Measurements from ENCODE around the gene APBA3. TPM values are rescaled to one million over a fixed set of nuclear protein-coding genes. Genes with fewer than 3 reads are reported as not detected.

APBA3 gene
- total and polyA plus RNA-seq, 2 of the 4 experiments (the other 2 are of a cell fraction) = 9.5 to 18.4 TPM

GRCh38 chr19:3807131-3807480 is 45.6 kb upstream of the APBA3 start:
- no peak overlapping the region for H3K18ac ChIP-seq (ENCODE audit: low read depth, low read length)
- H3K79me1 ChIP-seq (ENCODE audit: low read depth in 1 of 2, low read length in 2 of 2) = no peaks in the 10 kb centered on the region
- DNase-seq (no peak), ATAC-seq (ENCODE audit: low read depth) (no peak)
- no peak overlapping the region for H3K4ac ChIP-seq (ENCODE audit: low read depth, low read length)
- H3K27me3 ChIP-seq (ENCODE audit: control insufficient read depth, insufficient read depth, low read length) = peaks cover 12% of the 10 kb centered on the region; the same call in 1 of the 2 replicates
- no peak overlapping the region for H3K23ac ChIP-seq (ENCODE audit: low read depth, low read length)
- no peak overlapping the region for H2AK5ac ChIP-seq (ENCODE audit: low read depth, low read length)
- TF ChIP-seq CHD1 (IDR thresholded peaks at IDR 0.05; ENCODE audit: low read depth, low read length) (no peak), RFX5 (IDR thresholded peaks at IDR 0.05; ENCODE audit: low read depth, low read length) (no peak), RAD21 (IDR thresholded peaks at IDR 0.05; ENCODE audit: low read length) (no peak), MAFK (IDR thresholded peaks at IDR 0.05; ENCODE audit: low read depth, low read length) (no peak), MXI1 (IDR thresholded peaks at IDR 0.05; ENCODE audit: borderline replicate concordance, low read depth, low read length) (no peak), MAZ (IDR thresholded peaks at IDR 0.05; ENCODE audit: borderline replicate concordance, low read depth, low read length) (no peak), POLR2A (IDR thresholded peaks at IDR 0.05; ENCODE audit: low read depth, low read length) (no peak), NFE2L2 (IDR thresholded peaks at IDR 0.05; ENCODE audit: low read depth, low read length) (no peak), SMC3 (IDR thresholded peaks at IDR 0.05; ENCODE audit: low read depth, low read length) (no peak), CTCF (conservative IDR thresholded peaks at IDR 0.05; ENCODE audit: low read depth, low read length) (no peak), RCOR1 (IDR thresholded peaks at IDR 0.05; ENCODE audit: insufficient replicate concordance, low read length) (no peak), CEBPB (IDR thresholded peaks at IDR 0.05; ENCODE audit: low read depth, low read length) (no peak), BHLHE40 (IDR thresholded peaks at IDR 0.05; ENCODE audit: low read depth, low read length) (no peak), FOS (IDR thresholded peaks at IDR 0.05; ENCODE audit: low read depth, low read length) (no peak)
- TF ChIP-seq, protein P1, sequence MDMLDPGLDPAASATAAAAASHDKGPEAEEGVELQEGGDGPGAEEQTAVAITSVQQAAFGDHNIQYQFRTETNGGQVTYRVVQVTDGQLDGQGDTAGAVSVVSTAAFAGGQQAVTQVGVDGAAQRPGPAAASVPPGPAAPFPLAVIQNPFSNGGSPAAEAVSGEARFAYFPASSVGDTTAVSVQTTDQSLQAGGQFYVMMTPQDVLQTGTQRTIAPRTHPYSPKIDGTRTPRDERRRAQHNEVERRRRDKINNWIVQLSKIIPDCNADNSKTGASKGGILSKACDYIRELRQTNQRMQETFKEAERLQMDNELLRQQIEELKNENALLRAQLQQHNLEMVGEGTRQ (IDR thresholded peaks at IDR 0.05; ENCODE audit: low read depth, low read length) = no peak
- TF ChIP-seq, protein P2, sequence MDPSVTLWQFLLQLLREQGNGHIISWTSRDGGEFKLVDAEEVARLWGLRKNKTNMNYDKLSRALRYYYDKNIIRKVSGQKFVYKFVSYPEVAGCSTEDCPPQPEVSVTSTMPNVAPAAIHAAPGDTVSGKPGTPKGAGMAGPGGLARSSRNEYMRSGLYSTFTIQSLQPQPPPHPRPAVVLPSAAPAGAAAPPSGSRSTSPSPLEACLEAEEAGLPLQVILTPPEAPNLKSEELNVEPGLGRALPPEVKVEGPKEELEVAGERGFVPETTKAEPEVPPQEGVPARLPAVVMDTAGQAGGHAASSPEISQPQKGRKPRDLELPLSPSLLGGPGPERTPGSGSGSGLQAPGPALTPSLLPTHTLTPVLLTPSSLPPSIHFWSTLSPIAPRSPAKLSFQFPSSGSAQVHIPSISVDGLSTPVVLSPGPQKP (IDR thresholded peaks at IDR 0.05; ENCODE audit: borderline replicate concordance, low read depth, low read length) = no peak
- BruUV-seq (replicated peaks) = no TSS peak
- no peak overlapping the region for H2BK5ac ChIP-seq (ENCODE audit: low read depth, low read length, poor library complexity, severe bottlenecking)
- in situ Hi-C loops (cut with MboI; ENCODE audit: low sequenced_read_pairs) = no loop called here
- no peaks in the 10 kb centered on the region for H3K9me3 ChIP-seq (ENCODE audit: control insufficient read depth, insufficient read depth, low read length)
- no peak overlapping the region for H4K91ac ChIP-seq (ENCODE audit: insufficient read depth, low read depth, low read length)
- H4K20me1 ChIP-seq (ENCODE audit: insufficient read depth, low read length) = no peaks in the 10 kb centered on the region
- no peak overlapping the region for H2BK120ac ChIP-seq (ENCODE audit: low read depth, low read length)
- H3K27ac ChIP-seq (ENCODE audit: insufficient read depth, low read length) = no peak overlapping the region
- H2BK20ac ChIP-seq (ENCODE audit: low read depth, low read length) = no peak overlapping the region
- ChIA-PET CTCF (no interaction called here), POLR2A (ENCODE audit: unreplicated experiment) (no interaction called here)
- no peak overlapping the region for H3K56ac ChIP-seq (ENCODE audit: extremely low read depth, insufficient read depth, low read length)
- H3K4me3 ChIP-seq (ENCODE audit: insufficient read depth, low read depth, low read length) = no peak overlapping the region
- H3K9me1 ChIP-seq (ENCODE audit: insufficient read depth, low read length) = peaks cover 5% of the 10 kb centered on the region
- H3K4me2 ChIP-seq (ENCODE audit: low read depth, low read length) = no peak overlapping the region
- no peak overlapping the region for H4K5ac ChIP-seq (ENCODE audit: low read depth, low read length)
- no peak overlapping the region for H3K14ac ChIP-seq (replicated peaks; ENCODE audit: low read depth, low read length)
- H2AK9ac ChIP-seq (replicated peaks; ENCODE audit: low read depth, low read length, poor library complexity) = peak overlapping the region; percentile 61
- no peak overlapping the region for H4K8ac ChIP-seq (ENCODE audit: low read depth in 2 of 2, low read length in 2 of 2)
- dilution Hi-C loops (cut with HindIII; ENCODE audit: low sequenced_read_pairs, unreplicated experiment) = no loop called here
- no peak overlapping the region for H2BK15ac ChIP-seq (ENCODE audit: low read depth, low read length)
- no peak overlapping the region for H3K9ac ChIP-seq (ENCODE audit: low read depth, low read length)
- H3K36me3 ChIP-seq (ENCODE audit: control insufficient read depth, insufficient read depth, low read length) = no peaks in the 10 kb centered on the region
- WGBS, 2 experiments (ENCODE audit: extremely low coverage in 2 of 2, insufficient read length in 1 of 2) = 82% methylated on average over 8 of the region's 19 CpGs; no CpG with 5 or more reads in 1 of the 2 experiments
- H2AFZ ChIP-seq (replicated peaks; ENCODE audit: low read length, poor library complexity) = no peak overlapping the region
- no peaks in the 10 kb centered on the region for H3K4me1 ChIP-seq (ENCODE audit: control insufficient read depth, insufficient read depth, low read length)
- intact Hi-C loops (cut with micrococcal nuclease) = no loop called here
